ENCODE results near the gene GALK2.

The GALK2 gene

DNA sequence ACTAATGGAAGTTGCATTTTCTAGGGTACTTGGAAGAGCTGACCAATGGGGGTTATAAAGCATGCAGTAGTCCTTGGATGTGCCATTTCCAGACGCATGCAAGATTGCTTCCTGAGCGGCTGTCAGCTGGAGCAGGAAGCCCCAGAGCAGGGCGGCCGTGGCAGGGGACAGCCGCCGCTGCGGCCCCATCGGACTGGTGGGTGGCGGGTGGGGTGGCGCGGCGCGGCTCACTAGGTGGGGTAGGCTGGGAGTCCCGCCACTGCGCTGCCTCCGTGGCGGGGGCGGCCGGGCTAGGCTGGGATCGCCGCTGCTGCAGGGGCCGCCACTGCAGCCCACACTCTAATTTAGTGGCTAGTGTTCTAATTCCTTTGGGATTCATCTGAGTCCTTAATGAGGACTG is 196.4 kb downstream of the GALK2 start:
- no peak for DNase-seq

DNA sequence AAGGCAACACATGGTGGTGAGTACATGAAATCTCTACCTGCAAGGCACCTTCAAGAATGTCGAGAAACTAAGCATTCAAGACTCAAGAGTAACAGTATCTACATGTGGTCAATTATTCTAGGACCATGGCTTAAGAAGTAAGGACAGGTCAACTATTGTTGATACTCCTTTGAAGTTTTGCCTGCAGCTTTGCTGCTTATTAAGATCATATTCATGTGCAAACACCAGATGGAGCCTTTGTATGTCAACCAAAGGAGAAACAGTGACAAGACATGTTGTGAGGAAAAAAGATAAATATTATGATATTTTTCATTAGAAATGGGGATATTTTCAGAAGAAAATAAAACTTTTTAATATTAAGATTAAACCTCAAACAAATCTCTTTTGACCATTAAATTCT is 200.7 kb downstream of the GALK2 start:
- DNase-seq, result peak; percentile 36

DNA sequence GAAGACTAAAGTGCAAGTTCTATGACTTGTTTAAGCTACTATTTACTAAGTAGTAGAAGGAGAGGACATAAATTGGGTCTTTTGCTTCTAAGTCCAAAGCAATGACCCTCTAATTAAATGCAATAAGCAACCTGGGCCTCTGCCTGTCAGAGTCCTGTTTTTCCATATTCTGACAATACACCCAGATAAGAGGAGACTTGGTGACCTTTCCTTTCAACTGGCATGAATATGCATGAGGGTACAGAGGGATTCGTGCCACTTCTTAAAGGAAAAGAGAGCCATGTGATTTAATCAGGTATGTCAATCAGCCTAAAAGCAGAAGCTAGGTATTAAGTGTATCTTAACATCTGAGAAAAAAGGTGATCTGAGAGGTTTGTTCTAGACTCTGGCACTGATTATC is 202.3 kb downstream of the GALK2 start:
- DNase-seq, result no peak

DNA sequence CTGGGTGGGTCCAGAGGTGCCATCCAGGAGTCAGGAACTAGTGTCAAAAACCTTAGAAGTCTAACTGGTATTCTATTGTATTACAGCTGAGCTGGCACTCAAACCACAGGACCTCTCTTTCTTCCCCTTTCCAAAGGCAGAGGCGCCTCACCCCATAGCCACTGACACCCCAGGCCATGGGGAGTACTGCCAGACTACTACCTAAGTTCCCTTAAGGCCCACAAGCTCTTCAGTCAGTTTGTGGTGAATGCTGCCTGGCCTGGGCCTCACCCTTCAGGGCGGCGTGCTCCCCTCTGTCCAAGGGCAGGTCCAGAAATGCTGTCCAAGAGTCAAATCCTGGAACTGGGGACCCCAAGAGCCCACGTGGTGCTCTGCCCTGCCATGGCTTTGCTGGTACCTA is 209.9 kb downstream of the GALK2 start:
- DNase-seq, result no peak

DNA sequence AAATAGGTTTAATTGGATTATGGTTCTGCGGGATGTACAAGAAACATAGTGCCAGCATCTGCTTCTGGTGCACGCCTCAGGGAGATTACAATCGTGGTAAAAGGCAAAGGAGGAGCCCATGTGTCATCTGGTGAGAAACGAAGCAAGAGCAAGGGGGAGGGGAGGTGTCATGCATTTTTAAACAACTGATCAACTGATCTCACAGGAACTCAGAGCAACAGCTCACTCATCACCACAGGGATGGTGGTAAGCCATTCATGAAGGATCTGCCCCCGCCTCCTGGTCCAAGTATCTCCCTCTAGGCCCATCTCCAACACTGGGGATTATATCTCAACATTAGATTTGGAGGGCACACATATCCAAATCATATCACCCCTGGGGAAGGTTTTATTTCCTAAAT is 210.9 kb downstream of the GALK2 start:
- DNase-seq, result no peak
